ENCODE measurements around the gene RHBG.

- TF ChIP-seq, protein P1, sequence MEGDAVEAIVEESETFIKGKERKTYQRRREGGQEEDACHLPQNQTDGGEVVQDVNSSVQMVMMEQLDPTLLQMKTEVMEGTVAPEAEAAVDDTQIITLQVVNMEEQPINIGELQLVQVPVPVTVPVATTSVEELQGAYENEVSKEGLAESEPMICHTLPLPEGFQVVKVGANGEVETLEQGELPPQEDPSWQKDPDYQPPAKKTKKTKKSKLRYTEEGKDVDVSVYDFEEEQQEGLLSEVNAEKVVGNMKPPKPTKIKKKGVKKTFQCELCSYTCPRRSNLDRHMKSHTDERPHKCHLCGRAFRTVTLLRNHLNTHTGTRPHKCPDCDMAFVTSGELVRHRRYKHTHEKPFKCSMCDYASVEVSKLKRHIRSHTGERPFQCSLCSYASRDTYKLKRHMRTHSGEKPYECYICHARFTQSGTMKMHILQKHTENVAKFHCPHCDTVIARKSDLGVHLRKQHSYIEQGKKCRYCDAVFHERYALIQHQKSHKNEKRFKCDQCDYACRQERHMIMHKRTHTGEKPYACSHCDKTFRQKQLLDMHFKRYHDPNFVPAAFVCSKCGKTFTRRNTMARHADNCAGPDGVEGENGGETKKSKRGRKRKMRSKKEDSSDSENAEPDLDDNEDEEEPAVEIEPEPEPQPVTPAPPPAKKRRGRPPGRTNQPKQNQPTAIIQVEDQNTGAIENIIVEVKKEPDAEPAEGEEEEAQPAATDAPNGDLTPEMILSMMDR (IDR thresholded peaks at IDR 0.05): peak; percentile 9 to 61 (median 46)
- TF ChIP-seq POLR2A (IDR thresholded peaks at IDR 0.05): no peak
Observed at GRCh38 chr1:156356875-156357534, 12.0 kb upstream of the RHBG start.
